GM06990 (cell line): ENCODE results near the gene SEMA4C.

Source experiments
- DNase-seq: peaks from one replicate; pipeline ENCODE4 v3.0.0-alpha.2; 2011; ENCODE audit not compliant: insufficient read length; ENCODE audit errors: extremely low read depth
- H3K27me3 ChIP-seq: replicated peaks from 2 replicates; pipeline ENCODE4 v1.6.0; 2011; ENCODE audit warnings: low read length; ENCODE audit not compliant: control insufficient read depth, insufficient read depth
- H3K36me3 ChIP-seq: 2 replicates; pipeline ENCODE4 v1.5.1; 2011; ENCODE audit warnings: low read length; ENCODE audit not compliant: control insufficient read depth, insufficient read depth
- H3K4me3 ChIP-seq: replicated peaks from 2 replicates; pipeline ENCODE4 v1.5.1; 2011; ENCODE audit warnings: low read depth, mild to moderate bottlenecking, control low read depth, low read length
- CTCF ChIP-seq: IDR thresholded peaks from 2 replicates; pipeline ENCODE4 v1.5.1; 2011; ENCODE audit warnings: low read length, control low read depth, mild to moderate bottlenecking, inconsistent platforms; ENCODE audit not compliant: insufficient read depth, poor library complexity, severe bottlenecking

Gene SEMA4C

GRCh38 chr2:96813656-96814055 is 56.2 kb downstream of the SEMA4C start:
- Histone ChIP-seq H3K4me3 (no peak overlapping the region), H3K36me3 (peaks cover 5% of the 10 kb centered on the region), H3K27me3 (no peaks in the 10 kb centered on the region)
- no peak for TF ChIP-seq CTCF
- no peak for DNase-seq

DNA sequence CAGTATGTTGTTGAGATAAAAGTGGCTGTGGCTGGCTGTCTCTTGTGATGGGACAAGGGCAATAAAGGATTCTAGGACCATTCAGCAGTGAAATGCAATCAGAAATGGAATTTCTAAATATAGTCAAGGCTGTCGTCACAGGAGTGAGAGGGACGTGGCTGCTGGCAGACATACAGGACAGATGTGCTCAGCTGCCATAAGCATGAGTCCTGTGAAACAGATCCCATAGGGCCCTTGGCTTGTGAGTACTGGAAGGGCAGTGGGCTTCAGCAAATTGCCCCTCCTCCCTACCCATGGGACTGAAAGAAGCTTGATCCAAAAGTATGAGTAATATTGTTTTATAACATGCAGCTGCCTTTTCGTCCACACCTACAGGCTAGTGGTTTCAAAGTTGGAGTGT is 58.0 kb downstream of the SEMA4C start:
- H3K27me3 ChIP-seq: no peaks in the 10 kb centered on the region
- no peak for DNase-seq
- no peak overlapping the region for H3K4me3 ChIP-seq
- no peak for TF ChIP-seq CTCF
- peaks cover 5% of the 10 kb centered on the region for H3K36me3 ChIP-seq

DNA sequence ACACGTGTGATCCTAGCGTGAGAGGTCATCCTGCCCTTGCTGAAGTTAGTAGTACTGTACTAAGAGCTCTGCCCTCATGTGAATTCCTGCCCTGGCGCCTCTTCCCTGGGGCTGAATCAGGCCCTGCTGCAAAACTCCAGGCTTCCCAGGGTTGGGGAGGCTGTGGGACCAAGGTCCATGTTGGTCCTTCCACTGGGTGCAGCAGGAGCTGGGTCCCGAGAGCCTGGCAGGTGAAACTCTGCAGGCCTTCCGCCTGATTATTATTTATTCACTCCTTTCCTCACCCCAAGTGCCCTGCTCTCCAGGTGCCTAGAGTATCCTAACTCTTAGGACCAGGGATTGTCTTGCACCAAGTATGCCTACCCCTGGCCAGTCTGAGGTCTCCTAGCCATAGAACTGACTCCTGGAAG is 59.1 kb downstream of the SEMA4C start:
- no peak for TF ChIP-seq CTCF
- Histone ChIP-seq H3K4me3 (no peak overlapping the region), H3K36me3 (peaks cover 5% of the 10 kb centered on the region), H3K27me3 (no peaks in the 10 kb centered on the region)
- no peak for DNase-seq

DNA sequence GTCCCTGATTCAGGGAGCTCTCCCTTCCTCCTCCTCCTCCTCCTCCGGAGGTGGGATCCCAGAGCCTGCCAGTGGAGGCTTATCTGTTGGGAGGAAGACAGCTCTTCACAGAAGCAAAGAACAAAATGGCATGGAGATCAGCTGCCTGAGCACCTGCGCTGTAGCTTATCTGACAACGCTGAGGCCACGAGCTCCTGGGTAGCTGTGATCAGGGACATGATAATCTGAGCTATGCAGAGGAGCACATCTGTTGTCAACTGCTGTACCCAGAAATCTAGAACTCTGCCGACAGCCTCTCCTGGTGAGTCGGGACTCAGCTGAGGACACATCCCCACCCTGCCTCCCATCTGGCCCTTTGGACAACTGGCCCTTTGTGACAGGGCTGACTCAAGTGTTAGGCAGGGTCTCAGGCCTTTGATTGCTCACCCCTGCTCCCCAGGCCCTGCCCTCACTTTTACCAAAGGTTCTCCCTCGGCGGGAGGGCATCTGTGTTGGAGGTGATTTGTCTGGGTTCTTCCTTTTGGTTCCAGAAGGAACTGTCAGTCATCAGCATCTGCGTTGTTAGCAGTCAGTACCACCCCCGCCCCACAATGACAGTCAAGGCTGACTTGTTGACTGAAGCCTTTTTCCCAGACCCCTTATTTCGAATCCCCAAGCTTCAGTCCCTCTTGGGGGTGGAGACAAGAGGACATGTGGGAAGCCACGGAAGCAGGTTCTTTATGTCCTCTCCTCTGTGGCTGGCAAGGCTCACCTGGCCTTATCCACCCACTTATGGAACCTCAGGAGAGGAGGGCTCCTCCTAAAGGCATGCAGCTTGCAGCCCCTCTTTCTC is 59.7 kb downstream of the SEMA4C start:
- Histone ChIP-seq H3K36me3 (peaks cover 5% of the 10 kb centered on the region), H3K4me3 (no peak overlapping the region), H3K27me3 (no peaks in the 10 kb centered on the region)
- DNase-seq: no peak
- no peak for TF ChIP-seq CTCF
